ENCODE data around the gene LHPP. TPM values are rescaled to one million over a fixed set of nuclear protein-coding genes. Genes with fewer than 3 reads are reported as not detected.

LHPP gene
- total and polyA plus RNA-seq, 10 donors: 16.8 to 36.8 (median 23.5) TPM

GRCh38 chr10:124512040-124512428 is 50.4 kb downstream of the LHPP start:
- Histone ChIP-seq H3K9me3 (no peaks in the 10 kb centered on the region), H3K36me3 (peaks cover 0 to 18% (median 0%) of the 10 kb centered on the region in 6 donors), H3K4me3 (no peak overlapping the region), H3K27me3 (replicated peaks in 1 of 7) (no peaks in the 10 kb centered on the region), H3K27ac (no peak overlapping the region), H3K4me1 (no peaks in the 10 kb centered on the region)
- 81 to 95% (median 85%) methylated on average over 8 of the region's 8 CpGs for WGBS, 5 donors
- no peak for TF ChIP-seq POLR2AphosphoS5 (IDR thresholded peaks at IDR 0.05)
- no peak for TF ChIP-seq CTCF (IDR thresholded peaks at IDR 0.05 in 8 of 11, conservative IDR thresholded peaks at IDR 0.05 in 3 of 11)
- no peak for TF ChIP-seq POLR2A (IDR thresholded peaks at IDR 0.05)
- peak; percentile 41 for DNase-seq
- intact Hi-C loops (cut with DNase I; ENCODE audit: low total_unique reads): no loop called here

GRCh38 chr10:124512600-124512999 is 51.0 kb downstream of the LHPP start:
- no peaks in the 10 kb centered on the region for H3K27me3 ChIP-seq (replicated peaks in 1 of 7)
- H3K9me3 ChIP-seq: no peaks in the 10 kb centered on the region
- H3K27ac ChIP-seq: no peak overlapping the region
- H3K36me3 ChIP-seq: peaks cover 0 to 24% (median 0%) of the 10 kb centered on the region in 6 donors
- H3K4me1 ChIP-seq: no peaks in the 10 kb centered on the region
- no peak for TF ChIP-seq POLR2A (IDR thresholded peaks at IDR 0.05)
- TF ChIP-seq POLR2AphosphoS5 (IDR thresholded peaks at IDR 0.05): no peak
- no peak for TF ChIP-seq CTCF (IDR thresholded peaks at IDR 0.05 in 8 of 11, conservative IDR thresholded peaks at IDR 0.05 in 3 of 11)
- 90 to 99% (median 93%) methylated on average over 6 to 8 of the region's 8 CpGs for WGBS, 5 donors
- intact Hi-C loops (cut with DNase I; ENCODE audit: low total_unique reads): no loop called here
- DNase-seq: peak; percentile 50
- H3K4me3 ChIP-seq: no peak overlapping the region

GRCh38 chr10:124515244-124515970 is 53.8 kb downstream of the LHPP start:
- no peak overlapping the region for H3K4me3 ChIP-seq
- intact Hi-C loops (cut with DNase I; ENCODE audit: low total_unique reads): no loop called here
- 87 to 92% (median 89%) methylated on average over 13 of the region's 13 CpGs for WGBS, 5 donors
- H3K9me3 ChIP-seq: no peaks in the 10 kb centered on the region
- DNase-seq: peak; percentile 42
- peaks cover 0 to 22% (median 0%) of the 10 kb centered on the region in 6 donors for H3K36me3 ChIP-seq
- TF ChIP-seq POLR2A (IDR thresholded peaks at IDR 0.05) (no peak), CTCF (IDR thresholded peaks at IDR 0.05 in 8 of 11, conservative IDR thresholded peaks at IDR 0.05 in 3 of 11) (no peak), POLR2AphosphoS5 (IDR thresholded peaks at IDR 0.05) (no peak)
- H3K27ac ChIP-seq: no peak overlapping the region
- no peaks in the 10 kb centered on the region for H3K27me3 ChIP-seq (replicated peaks in 1 of 7)
- H3K4me1 ChIP-seq: no peaks in the 10 kb centered on the region

DNA sequence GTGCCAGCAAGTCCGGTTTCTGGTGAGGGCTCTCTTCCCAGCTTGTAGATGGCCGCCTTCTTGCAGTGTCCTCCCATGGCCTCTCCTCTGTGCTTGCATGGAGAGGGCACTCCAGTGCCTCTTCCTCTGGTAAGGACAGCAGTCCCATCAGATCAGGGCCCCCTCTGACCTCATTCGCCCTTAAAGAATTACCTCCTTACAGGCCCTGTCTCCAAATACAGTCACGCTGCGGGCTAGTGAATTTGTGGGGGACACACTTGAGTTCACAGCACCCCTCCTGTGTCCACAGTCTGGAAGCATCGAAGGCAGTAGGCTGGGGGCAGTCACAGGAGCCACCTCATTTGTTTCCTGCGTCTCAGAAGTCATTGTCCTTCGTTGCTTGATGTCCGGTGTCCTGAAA is 54.6 kb downstream of the LHPP start:
- H3K27ac ChIP-seq: no peak overlapping the region
- WGBS, 5 donors: 88 to 95% (median 91%) methylated on average over 9 of the region's 9 CpGs

More for the DNA sequence above, 54.6 kb downstream of the LHPP start:
- Histone ChIP-seq H3K27me3 (replicated peaks in 1 of 7) (no peaks in the 10 kb centered on the region), H3K4me1 (peaks cover 0 to 6% (median 0%) of the 10 kb centered on the region in 6 donors), H3K36me3 (peaks cover 0 to 18% (median 0%) of the 10 kb centered on the region in 6 donors), H3K4me3 (no peak overlapping the region), H3K9me3 (no peaks in the 10 kb centered on the region)
- intact Hi-C loops (cut with DNase I; ENCODE audit: low total_unique reads): no loop called here
- no peak for TF ChIP-seq POLR2AphosphoS5 (IDR thresholded peaks at IDR 0.05)
- TF ChIP-seq CTCF (IDR thresholded peaks at IDR 0.05 in 8 of 11, conservative IDR thresholded peaks at IDR 0.05 in 3 of 11): no peak
- TF ChIP-seq POLR2A (IDR thresholded peaks at IDR 0.05): no peak
- peak; percentile 24 for DNase-seq

All from spleen (tissue), 11 donors.